HG02610 (cell line): ENCODE data around the gene PRR22.
"Not testable (repeated sequence)": the region's sequence is repeated elsewhere in the genome, so short reads cannot be mapped to it uniquely, and the experiment has no call there.

Experiments
- ATAC-seq: cut with Tn5 transposase; IDR thresholded peaks from one replicate; pipeline ENCODE4 v1.9.1; 2021; ENCODE audit warnings: mild to moderate bottlenecking, moderate library complexity; ENCODE audit not compliant: unreplicated experiment

PRR22 gene

GRCh38 chr19:5762608-5763217, 21.8 kb downstream of the PRR22 start:
- ATAC-seq, result no peak

DNA sequence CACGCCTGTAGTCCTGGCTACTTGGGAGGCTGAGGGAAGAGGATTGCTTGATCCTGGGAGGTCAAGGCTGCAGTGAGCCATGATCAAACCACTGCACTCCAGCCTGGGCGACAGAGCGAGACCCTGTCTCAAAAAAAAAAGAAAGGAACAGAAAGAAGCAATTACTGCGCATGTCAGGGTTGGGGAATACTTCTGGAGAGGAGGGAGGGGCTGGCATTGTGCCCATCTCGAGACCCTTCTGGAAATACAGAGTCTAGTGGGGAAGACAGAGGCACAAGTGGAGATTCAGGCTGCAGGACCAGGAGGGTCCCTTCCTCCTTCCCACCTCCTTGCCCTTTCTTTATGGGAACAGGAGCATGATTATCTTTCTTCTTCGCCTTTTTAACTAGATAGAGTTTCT, 30.8 kb downstream of the PRR22 start:
- no peak for ATAC-seq

GRCh38 chr19:5751709-5752108, 32.8 kb downstream of the PRR22 start:
- ATAC-seq, result no peak

DNA sequence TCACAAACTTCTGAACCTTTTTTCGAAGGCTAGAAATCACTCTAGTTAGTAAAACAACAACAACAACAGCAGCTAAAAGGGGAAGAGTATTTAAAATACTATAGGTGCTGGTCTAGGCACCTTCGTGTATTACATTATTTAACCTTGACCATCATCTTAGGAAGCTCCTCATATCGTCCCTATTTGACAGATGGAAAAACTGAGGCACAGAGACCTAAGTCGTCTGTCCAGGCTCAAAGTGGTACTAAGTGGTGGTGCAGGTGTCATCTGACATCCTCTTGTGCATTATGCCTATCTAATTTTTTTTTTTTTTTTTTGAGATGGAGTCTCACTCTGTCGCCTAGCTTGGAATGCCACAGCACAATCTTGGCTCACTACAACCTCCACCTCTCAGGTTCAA, 35.0 kb downstream of the PRR22 start:
- ATAC-seq, result no peak

DNA sequence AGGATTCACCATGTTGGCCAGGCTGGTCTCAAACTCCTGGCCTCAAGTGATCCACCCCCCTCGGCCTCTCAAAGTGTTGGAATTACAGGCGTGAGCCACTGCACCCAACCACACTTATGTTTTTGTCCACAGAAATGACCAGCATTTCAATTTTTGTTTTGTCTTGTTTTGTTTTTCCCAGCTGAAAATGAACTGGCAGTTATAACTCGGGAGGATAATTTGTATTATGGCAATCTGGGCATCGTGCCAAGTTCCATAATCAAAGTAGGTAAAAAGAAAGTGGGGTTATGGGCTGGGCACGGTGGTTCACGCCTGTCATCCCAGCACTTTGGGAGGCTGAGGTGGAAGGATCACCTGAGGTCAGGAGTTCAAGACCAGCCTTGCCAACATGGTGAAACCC, 35.6 kb downstream of the PRR22 start:
- ATAC-seq, result not testable (repeated sequence)

DNA sequence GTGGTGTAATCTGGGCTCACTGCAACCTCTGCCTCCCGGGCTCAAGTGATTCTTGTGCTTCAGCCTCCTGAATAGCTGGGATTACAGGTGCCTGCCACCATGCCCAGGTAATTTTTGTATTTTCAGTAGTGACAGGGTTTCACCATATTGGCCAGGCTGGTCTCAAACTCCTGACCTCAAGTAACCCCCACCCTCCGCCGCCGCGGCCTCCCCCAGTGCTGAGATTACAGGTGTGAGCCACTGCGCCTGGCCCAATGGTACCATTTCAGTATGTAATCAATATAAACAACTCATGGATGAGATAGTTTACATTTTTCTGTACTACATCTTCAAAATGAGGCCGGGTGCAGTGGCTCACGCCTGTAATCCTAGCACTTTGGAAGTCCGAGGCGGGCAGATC, 39.5 kb downstream of the PRR22 start:
- ATAC-seq, result not testable (repeated sequence)

DNA sequence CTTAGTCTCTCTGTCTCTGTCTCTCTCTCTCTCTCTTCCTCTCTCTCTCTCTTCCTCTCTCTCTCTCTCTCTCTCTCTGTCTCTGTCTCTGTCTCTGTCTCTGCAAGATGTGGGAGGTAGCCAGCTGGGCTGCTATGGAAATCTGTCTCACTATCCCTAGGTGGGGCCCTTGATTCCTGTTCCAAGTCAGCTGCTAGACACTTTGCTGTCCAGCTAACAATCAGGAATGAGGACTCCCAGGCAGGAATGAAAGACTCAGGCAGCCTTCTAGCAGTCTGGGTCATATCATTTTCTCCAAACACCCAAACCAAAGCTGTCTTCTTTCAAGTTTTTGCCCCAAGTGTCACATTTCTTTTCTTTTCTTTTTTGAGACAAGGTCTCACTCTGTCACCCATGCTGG, 40.9 kb downstream of the PRR22 start:
- ATAC-seq, result no peak

DNA sequence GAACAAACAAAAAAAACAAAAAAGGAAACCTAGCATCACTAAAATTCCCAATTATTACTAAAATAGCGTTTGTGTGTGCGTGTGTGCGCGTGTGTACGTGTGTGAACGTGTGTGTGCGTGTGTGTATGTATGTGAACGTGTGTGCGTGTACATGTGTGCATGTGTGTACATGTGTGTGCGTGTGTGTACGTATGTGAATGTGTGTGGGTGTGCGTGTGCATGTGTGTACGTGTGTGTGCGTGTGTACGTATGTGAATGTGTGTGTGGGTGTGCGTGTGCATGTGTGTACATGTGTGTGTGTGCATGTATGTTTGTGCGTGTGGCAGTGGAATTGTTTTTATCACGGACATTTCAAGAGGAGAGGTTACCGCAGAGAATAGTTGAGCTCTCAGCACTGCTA, 42.5 kb downstream of the PRR22 start:
- ATAC-seq, result no peak

- ATAC-seq, result no peak
Measured at GRCh38 chr19:5738423-5738822, 46.1 kb downstream of the PRR22 start.

- not testable (repeated sequence) for ATAC-seq
Measured at GRCh38 chr19:5733172-5733571, 51.4 kb downstream of the PRR22 start.
